ENCODE results near the gene BHLHE40. TPM values are rescaled to one million over a fixed set of nuclear protein-coding genes. Genes with fewer than 3 reads are reported as not detected.

Gene BHLHE40
- total and polyA plus RNA-seq, 10 of the 15 experiments (the other 5 are each of a cell fraction or from before 2014, with no cell fraction given) = 25.2 to 106 (median 51.4) TPM

- Histone ChIP-seq H3K4me3 (no peak overlapping the region), H3K4me2 (ENCODE audit: control insufficient read depth, insufficient read depth) (no peak overlapping the region), H3K9ac (ENCODE audit: control insufficient read depth, insufficient read depth, low read length) (no peak overlapping the region), H3K79me2 (ENCODE audit: control insufficient read depth, insufficient read depth, low read length) (no peaks in the 10 kb centered on the region), H2AFZ (ENCODE audit: control insufficient read depth, low read depth, low read length) (no peak overlapping the region), H3K4me1 (ENCODE audit: control insufficient read depth, insufficient read depth, low read length) (no peaks in the 10 kb centered on the region), H3K27ac (ENCODE audit: control insufficient read depth, insufficient read depth) (no peak overlapping the region), H3K36me3 (ENCODE audit: control insufficient read depth in 2 of 2, insufficient read depth in 2 of 2, low read length in 1 of 2) (no peaks in the 10 kb centered on the region), H3K9me3 (replicated peaks; ENCODE audit: control insufficient read depth, insufficient read depth, low read length) (no peaks in the 10 kb centered on the region; the same call in 2 of the 3 replicates), H3K27me3 (replicated peaks in 1 of 2; ENCODE audit: control insufficient read depth in 2 of 2, insufficient read depth in 2 of 2, low read length in 1 of 2) (no peaks in the 10 kb centered on the region), H4K20me1 (ENCODE audit: control insufficient read depth, insufficient read depth) (no peaks in the 10 kb centered on the region)
- SMC1A ChIA-PET (ENCODE audit: uncharacterized antibody, unreplicated experiment) = interaction anchor here (0.6 kb wide), 1 partner anchor 173 kb away, joined by 3 read pairs; no protein-coding TSS in a partner anchor
- in situ Hi-C loops (cut with MboI) = no loop called here
- FAIRE-seq (no peak), DNase-seq (ENCODE audit: low read depth, low spot score) (no peak), ATAC-seq (no peak)
- POLR2A ChIA-PET = no interaction called here
- intact Hi-C loops (cut with micrococcal nuclease; ENCODE audit: unreplicated experiment) = no loop called here
- no TSS peak for BruUV-seq (replicated peaks)
- CTCF ChIA-PET = no interaction called here
- TF ChIP-seq SRF (IDR thresholded peaks at IDR 0.05; ENCODE audit: low read depth in 2 of 2, low read length in 2 of 2) = no peak
- TF ChIP-seq ZZZ3 (IDR thresholded peaks at IDR 0.05; ENCODE audit: control insufficient read depth, insufficient read length, low read depth) = no peak
- no peak for TF ChIP-seq RELB (IDR thresholded peaks at IDR 0.05; ENCODE audit: low read depth)
- TF ChIP-seq E2F8 (IDR thresholded peaks at IDR 0.05; ENCODE audit: low read depth, partially characterized antibody) = no peak
- no peak for TF ChIP-seq MYC (IDR thresholded peaks at IDR 0.05; ENCODE audit: insufficient read depth, insufficient read length, insufficient replicate concordance, low read length, severe bottlenecking)
- no peak for TF ChIP-seq NR2F1 (conservative IDR thresholded peaks at IDR 0.05)
- TF ChIP-seq CHD1 (IDR thresholded peaks at IDR 0.05; ENCODE audit: low read depth, low read length) = no peak
- no peak for TF ChIP-seq ZNF24 (IDR thresholded peaks at IDR 0.05)
- no peak for TF ChIP-seq PAX8 (IDR thresholded peaks at IDR 0.05)
- TF ChIP-seq KLF5 (IDR thresholded peaks at IDR 0.05; ENCODE audit: partially characterized antibody) = no peak
- TF ChIP-seq ZNF274 (IDR thresholded peaks at IDR 0.05; ENCODE audit: insufficient read depth, insufficient read length) = no peak
- no peak for TF ChIP-seq ZBTB33 (IDR thresholded peaks at IDR 0.05)
- no peak for TF ChIP-seq ZNF384 (IDR thresholded peaks at IDR 0.05; ENCODE audit: borderline replicate concordance, low read depth, low read length)
- no peak for TF ChIP-seq EP300 (IDR thresholded peaks at IDR 0.05; ENCODE audit: borderline replicate concordance in 1 of 2, control insufficient read depth in 1 of 2, low read depth in 2 of 2, low read length in 2 of 2)
- TF ChIP-seq RFX5 (IDR thresholded peaks at IDR 0.05; ENCODE audit: low read depth, low read length) = no peak
- TF ChIP-seq RAD21 (IDR thresholded peaks at IDR 0.05; ENCODE audit: insufficient read depth, low read depth, low read length) = no peak
- TF ChIP-seq TBL1XR1 (IDR thresholded peaks at IDR 0.05; ENCODE audit: low read depth, low read length) = no peak
- RAD21 ChIA-PET (ENCODE audit: unreplicated experiment) = no interaction called here
- WGBS (ENCODE audit: insufficient coverage, insufficient replicate concordance, low lambda C conversion rate, missing lambda C conversion rate) = 68% methylated on average over 7 of the region's 8 CpGs
These were observed 28.3 kb upstream of the BHLHE40 start for GRCh38 chr3:4950948-4951347.

Data from GM12878 (cell line).